Activated CD4-positive, alpha-beta T cell treated with anti-CD3 and anti-CD28 coated beads for 4 hours (primary cell): ENCODE data around the gene SCN8A.
"Not testable (repeated sequence)": the region's sequence is repeated elsewhere in the genome, so short reads cannot be mapped to it uniquely, and the experiment has no call there.

Experiments used
- DNase-seq, 2 donors: peaks; one replicate each; pipeline ENCODE4 v3.0.0-alpha.2; 2020

Gene SCN8A

GRCh38 chr12:51774933-51775332, 183.9 kb downstream of the SCN8A start:
- DNase-seq: no peak

GRCh38 chr12:51777457-51777856, 186.4 kb downstream of the SCN8A start:
- no peak for DNase-seq

GRCh38 chr12:51777973-51778372, 186.9 kb downstream of the SCN8A start:
- no peak for DNase-seq

GRCh38 chr12:51779876-51780275, 188.8 kb downstream of the SCN8A start:
- DNase-seq: no peak

GRCh38 chr12:51784688-51785087, 193.7 kb downstream of the SCN8A start:
- DNase-seq: no peak

GRCh38 chr12:51785906-51786305, 194.9 kb downstream of the SCN8A start:
- no peak for DNase-seq

- DNase-seq: no peak
These were observed 197.8 kb downstream of the SCN8A start for GRCh38 chr12:51788876-51789275.

GRCh38 chr12:51792417-51792816, 201.4 kb downstream of the SCN8A start:
- no peak for DNase-seq

GRCh38 chr12:51793201-51793600, 202.2 kb downstream of the SCN8A start:
- no peak for DNase-seq

- DNase-seq: no peak
These were observed 206.3 kb downstream of the SCN8A start for GRCh38 chr12:51797301-51797700.

GRCh38 chr12:51798051-51798450, 207.0 kb downstream of the SCN8A start:
- DNase-seq: not testable (repeated sequence)

- DNase-seq: no peak
These were observed 207.5 kb downstream of the SCN8A start for GRCh38 chr12:51798501-51798900.

GRCh38 chr12:51801027-51801426, 210.0 kb downstream of the SCN8A start:
- no peak for DNase-seq

- DNase-seq: no peak
These were observed 215.9 kb downstream of the SCN8A start for GRCh38 chr12:51806896-51807295.

GRCh38 chr12:51809193-51809592, 218.2 kb downstream of the SCN8A start:
- no peak for DNase-seq

- DNase-seq: no peak
These were observed 220.5 kb downstream of the SCN8A start for GRCh38 chr12:51811203-51812202.

- no peak for DNase-seq
These were observed 221.8 kb downstream of the SCN8A start for GRCh38 chr12:51812871-51813270.

- no peak for DNase-seq
These were observed 222.9 kb downstream of the SCN8A start for GRCh38 chr12:51813931-51814310.

GRCh38 chr12:51814311-51815088, 223.5 kb downstream of the SCN8A start:
- DNase-seq: peak; percentile 61 to 64

- no peak for DNase-seq
These were observed 224.5 kb downstream of the SCN8A start for GRCh38 chr12:51815571-51815970.

GRCh38 chr12:51817027-51817953, 226.3 kb downstream of the SCN8A start:
- no peak for DNase-seq

GRCh38 chr12:51818086-51818485, 227.1 kb downstream of the SCN8A start:
- no peak for DNase-seq
